Testis (tissue), 2 donors: ENCODE results near the gene DGCR8.

Source experiments
- POLR2A ChIP-seq: fragments of 450-650 bp; IDR thresholded peaks from one replicate; pipeline ENCODE4 v1.6.1; 2017; ENCODE audit warnings: antibody characterized with exemption, mild to moderate bottlenecking, moderate library complexity
- TF ChIP-seq, protein P1 (sequence below), 3 experiments: fragments of 450-650 bp in 2 of 3; fragments of 200-600 bp in 1 of 3; sonication (generic) in 1 of 3; IDR thresholded peaks; one replicate each; pipeline ENCODE4 v1.5.1; 2016 to 2019; ENCODE audit warnings: antibody characterized with exemption in 3 of 3, mild to moderate bottlenecking in 2 of 3, moderate library complexity in 1 of 3

DNA sequence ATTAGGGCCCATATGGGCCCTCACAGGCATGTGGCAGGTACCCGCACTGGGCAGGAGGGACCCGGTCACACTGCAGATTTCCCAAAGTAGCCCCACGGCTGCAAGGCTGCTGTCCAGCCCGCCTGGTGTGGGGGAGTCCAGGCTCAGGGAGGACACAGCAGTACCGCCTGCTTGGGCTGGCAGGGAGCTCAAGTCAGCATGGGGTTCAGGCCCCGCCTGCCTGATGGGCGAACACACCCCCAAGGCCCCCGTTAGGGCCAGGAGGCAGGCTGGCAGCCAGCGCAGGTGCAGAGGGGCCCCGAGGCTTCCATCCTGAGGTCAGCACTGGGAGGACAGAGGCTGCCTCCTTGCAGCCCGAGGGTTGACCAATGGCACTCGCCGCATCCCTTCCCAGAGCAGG, 57.1 kb downstream of the DGCR8 start:
- TF ChIP-seq, protein P1, sequence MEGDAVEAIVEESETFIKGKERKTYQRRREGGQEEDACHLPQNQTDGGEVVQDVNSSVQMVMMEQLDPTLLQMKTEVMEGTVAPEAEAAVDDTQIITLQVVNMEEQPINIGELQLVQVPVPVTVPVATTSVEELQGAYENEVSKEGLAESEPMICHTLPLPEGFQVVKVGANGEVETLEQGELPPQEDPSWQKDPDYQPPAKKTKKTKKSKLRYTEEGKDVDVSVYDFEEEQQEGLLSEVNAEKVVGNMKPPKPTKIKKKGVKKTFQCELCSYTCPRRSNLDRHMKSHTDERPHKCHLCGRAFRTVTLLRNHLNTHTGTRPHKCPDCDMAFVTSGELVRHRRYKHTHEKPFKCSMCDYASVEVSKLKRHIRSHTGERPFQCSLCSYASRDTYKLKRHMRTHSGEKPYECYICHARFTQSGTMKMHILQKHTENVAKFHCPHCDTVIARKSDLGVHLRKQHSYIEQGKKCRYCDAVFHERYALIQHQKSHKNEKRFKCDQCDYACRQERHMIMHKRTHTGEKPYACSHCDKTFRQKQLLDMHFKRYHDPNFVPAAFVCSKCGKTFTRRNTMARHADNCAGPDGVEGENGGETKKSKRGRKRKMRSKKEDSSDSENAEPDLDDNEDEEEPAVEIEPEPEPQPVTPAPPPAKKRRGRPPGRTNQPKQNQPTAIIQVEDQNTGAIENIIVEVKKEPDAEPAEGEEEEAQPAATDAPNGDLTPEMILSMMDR (IDR thresholded peaks at IDR 0.05) = no peak
- TF ChIP-seq POLR2A = no peak
